Mesothelial cell of epicardium (in vitro differentiated cells): ENCODE measurements around the gene NUDT12. TPM values are rescaled to one million over a fixed set of nuclear protein-coding genes. Genes with fewer than 3 reads are reported as not detected.
A peak's percentile ranks its signal among the peaks of the same experiment; 100 is the strongest.

Experiments used
- DNase-seq, 2 experiments: peaks; one replicate each; pipeline ENCODE4 v3.0.0; 2021; ENCODE audit warnings: low spot score in 2 of 2; ENCODE audit not compliant: unreplicated experiment in 2 of 2
- H3K27ac Mint-ChIP-seq: 2 replicates; pipeline ENCODE4 v1.8.0; 2021; ENCODE audit warnings: mixed read lengths
- H3K27me3 Mint-ChIP-seq: 2 replicates; pipeline ENCODE4 v1.8.0; 2021; ENCODE audit warnings: low read depth, mixed read lengths
- H3K36me3 Mint-ChIP-seq: 2 replicates; pipeline ENCODE4 v1.8.0; 2021; ENCODE audit warnings: mixed read lengths
- H3K4me1 Mint-ChIP-seq: 2 replicates; pipeline ENCODE4 v1.8.0; 2021; ENCODE audit warnings: mixed read lengths
- H3K4me3 Mint-ChIP-seq: 2 replicates; pipeline ENCODE4 v1.8.0; 2021; ENCODE audit warnings: mild to moderate bottlenecking, moderate library complexity, mixed read lengths
- H3K9me3 Mint-ChIP-seq: 2 replicates; pipeline ENCODE4 v1.8.0; 2021; ENCODE audit warnings: mixed read lengths
- CTCF ChIP-seq: fragments of 200-600 bp; sonication (generic); IDR thresholded peaks from one replicate; pipeline ENCODE4 v1.5.0; 2021; ENCODE audit warnings: antibody characterized with exemption; ENCODE audit not compliant: unreplicated experiment
- total RNA-seq: library from RNA; stranded (reverse); gene quantifications from 3 replicates; pipeline ENCODE4 v1.2.1, GENCODE V29; 2021

NUDT12 gene
- 12.2 to 14.1 TPM (median 12.7 TPM) in 3 replicates for total RNA-seq

- peaks cover 7% of the 10 kb centered on the region for H3K36me3 Mint-ChIP-seq
- peak within 1 kb of the TSS; percentile 95 for H3K27ac Mint-ChIP-seq
- no peaks in the 10 kb centered on the region for H3K27me3 Mint-ChIP-seq
- no peak for TF ChIP-seq CTCF
- DNase-seq, result peak; percentile 63 to 82
- no peaks in the 10 kb centered on the region for H3K9me3 Mint-ChIP-seq
- H3K4me1 Mint-ChIP-seq, result peaks cover 21% of the 10 kb centered on the region
- peak within 1 kb of the TSS; percentile 95 for H3K4me3 Mint-ChIP-seq
Measured at GRCh38 chr5:103562453-103563157, at the start of gene NUDT12. Gene NUDT12, minus strand, starts transcription at chr5:103562789. Its CDS starts 2,541 bp downstream, at chr5:103560248.

- no peak for TF ChIP-seq CTCF
- peaks cover 6% of the 10 kb centered on the region for H3K4me1 Mint-ChIP-seq
- H3K4me3 Mint-ChIP-seq, result no peak overlapping the region
- DNase-seq, result no peak
- no peak overlapping the region for H3K27ac Mint-ChIP-seq
- no peaks in the 10 kb centered on the region for H3K36me3 Mint-ChIP-seq
- H3K27me3 Mint-ChIP-seq, result no peaks in the 10 kb centered on the region
- peaks cover 3% of the 10 kb centered on the region for H3K9me3 Mint-ChIP-seq
Measured at GRCh38 chr5:103607346-103607745, 44.8 kb upstream of the NUDT12 start.

GRCh38 chr5:103605277-103605676, 42.7 kb upstream of the NUDT12 start:
- Mint-ChIP-seq H3K27ac (no peak overlapping the region), H3K27me3 (no peaks in the 10 kb centered on the region), H3K9me3 (no peaks in the 10 kb centered on the region), H3K4me3 (no peak overlapping the region), H3K4me1 (peaks cover 6% of the 10 kb centered on the region), H3K36me3 (no peaks in the 10 kb centered on the region)
- DNase-seq, result no peak
- TF ChIP-seq CTCF, result no peak

- Mint-ChIP-seq H3K27ac (no peak overlapping the region), H3K27me3 (no peaks in the 10 kb centered on the region), H3K4me3 (no peak overlapping the region), H3K36me3 (no peaks in the 10 kb centered on the region), H3K4me1 (peaks cover 6% of the 10 kb centered on the region), H3K9me3 (no peaks in the 10 kb centered on the region)
- no peak for DNase-seq
- TF ChIP-seq CTCF, result no peak
Measured at GRCh38 chr5:103602438-103602837, 39.8 kb upstream of the NUDT12 start.

GRCh38 chr5:103601314-103601713, 38.7 kb upstream of the NUDT12 start:
- no peak for TF ChIP-seq CTCF
- H3K27ac Mint-ChIP-seq, result no peak overlapping the region
- no peaks in the 10 kb centered on the region for H3K36me3 Mint-ChIP-seq
- H3K4me3 Mint-ChIP-seq, result no peak overlapping the region
- H3K9me3 Mint-ChIP-seq, result no peaks in the 10 kb centered on the region
- no peaks in the 10 kb centered on the region for H3K27me3 Mint-ChIP-seq
- no peaks in the 10 kb centered on the region for H3K4me1 Mint-ChIP-seq
- DNase-seq, result no peak

- no peak for TF ChIP-seq CTCF
- H3K4me3 Mint-ChIP-seq, result no peak overlapping the region
- no peak overlapping the region for H3K27ac Mint-ChIP-seq
- no peaks in the 10 kb centered on the region for H3K27me3 Mint-ChIP-seq
- no peak for DNase-seq
- no peaks in the 10 kb centered on the region for H3K4me1 Mint-ChIP-seq
- H3K9me3 Mint-ChIP-seq, result peaks cover 4% of the 10 kb centered on the region
- no peaks in the 10 kb centered on the region for H3K36me3 Mint-ChIP-seq
Measured at GRCh38 chr5:103600086-103600485, 37.5 kb upstream of the NUDT12 start.
